ENCODE data around the gene NEO1.

GRCh38 chr15:73072894-73073293, 20.6 kb downstream of the NEO1 start:
- TF ChIP-seq EZH2 (IDR thresholded peaks at IDR 0.05; ENCODE audit: insufficient read depth, poor library complexity, severe bottlenecking), result no peak
- TF ChIP-seq EZH2phosphoT487 (IDR thresholded peaks at IDR 0.05; ENCODE audit: insufficient read depth, low read depth), result no peak
